GM19438 (cell line): ENCODE data around the gene PRKD1.
"Not testable (repeated sequence)": the region's sequence is repeated elsewhere in the genome, so short reads cannot be mapped to it uniquely, and the experiment has no call there.

Source experiments
- ATAC-seq: cut with Tn5 transposase; IDR thresholded peaks from one replicate; pipeline ENCODE4 v1.9.1; 2021; ENCODE audit warnings: low read depth; ENCODE audit not compliant: unreplicated experiment

The PRKD1 gene

DNA sequence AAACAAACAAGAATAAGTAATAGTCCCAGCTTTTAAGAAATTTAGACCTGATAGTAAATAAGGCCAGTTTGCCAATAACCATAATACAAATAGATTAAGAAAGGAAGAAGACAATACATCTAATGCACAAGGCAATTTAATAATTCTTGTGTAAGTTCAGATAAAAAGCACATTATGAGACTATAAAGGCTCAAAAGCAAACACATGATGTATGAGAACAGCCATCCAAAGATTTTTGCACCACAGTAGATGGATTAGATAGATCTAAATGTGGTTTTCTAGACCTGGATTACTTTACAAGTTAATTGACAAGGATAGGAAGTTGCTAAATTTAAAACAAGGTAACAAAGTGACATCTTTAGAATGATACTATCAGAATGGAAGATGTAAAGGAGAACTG, 125.4 kb downstream of the PRKD1 start:
- ATAC-seq: no peak

DNA sequence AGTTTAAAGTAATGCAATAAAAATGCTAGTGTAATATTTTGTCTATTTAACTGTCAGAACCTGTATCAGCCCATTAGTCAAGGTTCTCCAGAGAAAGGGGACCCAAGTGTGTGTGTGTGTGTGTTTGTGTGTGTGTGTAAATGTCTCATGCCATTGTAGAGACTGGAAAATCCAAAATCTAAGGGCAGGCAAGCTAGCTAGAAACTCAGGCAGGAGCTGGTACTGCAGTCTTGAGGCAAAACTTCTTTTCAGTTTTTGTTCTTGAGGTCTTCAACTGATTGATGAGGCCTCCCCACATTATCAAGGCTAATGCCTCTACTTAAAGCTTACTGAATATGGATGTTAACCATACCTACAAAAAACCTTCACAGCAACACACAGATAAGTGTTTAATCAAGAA, 126.7 kb downstream of the PRKD1 start:
- ATAC-seq: no peak

DNA sequence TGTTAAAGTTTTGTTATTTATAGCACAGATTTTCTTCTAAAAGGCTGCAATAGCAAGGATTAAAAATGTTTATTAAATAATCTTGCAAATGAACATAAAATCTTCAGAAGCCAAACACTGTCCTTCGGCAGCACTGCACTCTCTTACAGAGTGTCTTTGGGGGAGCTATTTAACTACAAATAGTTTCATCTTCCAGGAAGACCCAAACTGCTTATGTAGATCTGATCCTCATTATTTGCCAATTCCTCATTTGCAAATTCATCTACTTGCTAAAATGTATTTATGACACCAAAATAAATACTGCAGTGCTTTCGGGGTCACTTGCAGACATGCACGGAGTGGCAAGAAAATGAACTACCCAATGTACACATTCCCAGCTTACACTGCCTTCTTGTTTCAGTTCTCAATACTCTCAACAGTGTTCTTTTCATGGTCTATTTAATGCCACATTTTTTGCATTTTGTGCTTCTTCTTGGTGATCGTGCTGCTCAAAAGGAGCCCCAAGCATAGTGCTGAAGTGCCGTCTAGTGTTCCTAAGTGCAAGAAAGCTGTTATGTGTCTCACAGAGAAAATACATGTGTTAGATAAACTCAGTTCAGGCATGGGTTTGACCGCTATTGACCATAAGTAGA, 128.1 kb downstream of the PRKD1 start:
- ATAC-seq: no peak

DNA sequence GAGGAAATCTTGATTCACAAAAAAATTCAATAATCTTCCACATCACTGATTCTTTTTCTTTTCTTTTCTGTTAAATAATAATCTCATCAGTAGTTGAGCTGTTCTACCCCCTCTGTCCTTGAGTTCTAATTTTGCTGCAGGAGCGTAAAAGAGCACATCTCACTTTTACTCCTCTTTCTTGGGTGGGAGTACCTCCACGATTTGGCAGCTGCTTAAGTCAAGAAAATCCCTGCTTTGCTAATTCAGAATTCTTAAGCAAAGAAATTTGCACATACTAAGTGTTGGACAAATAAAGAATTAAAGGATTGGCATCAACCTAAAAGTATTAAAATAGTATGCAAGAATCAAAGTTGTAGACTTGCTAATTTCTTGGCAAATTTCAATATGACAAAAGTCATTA, 128.8 kb downstream of the PRKD1 start:
- ATAC-seq: no peak

DNA sequence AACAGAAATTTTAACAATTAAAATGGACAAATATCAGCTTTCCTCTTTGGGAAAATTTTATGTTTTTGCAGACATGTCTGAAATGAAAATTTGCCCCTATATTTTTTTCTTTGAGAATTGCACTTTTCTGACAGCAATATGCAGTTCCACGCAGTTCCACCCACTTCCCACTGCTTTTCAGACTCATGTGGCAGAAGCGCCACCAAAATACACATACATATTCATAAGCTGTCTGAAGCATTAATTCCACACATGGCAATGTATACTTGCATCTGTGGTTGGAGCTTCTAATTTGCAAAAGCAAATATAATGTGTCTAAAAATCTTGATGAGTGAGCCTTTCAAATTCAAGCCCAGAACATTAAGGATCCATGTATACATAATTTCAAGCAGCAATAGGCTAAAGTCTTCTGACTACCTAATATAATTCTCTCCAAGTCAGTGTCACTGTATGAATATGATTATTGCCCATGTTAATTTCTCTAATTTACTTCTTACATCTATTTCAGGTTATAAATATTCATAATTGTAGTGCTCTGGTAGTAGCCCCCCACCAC, 129.5 kb downstream of the PRKD1 start:
- no peak for ATAC-seq

DNA sequence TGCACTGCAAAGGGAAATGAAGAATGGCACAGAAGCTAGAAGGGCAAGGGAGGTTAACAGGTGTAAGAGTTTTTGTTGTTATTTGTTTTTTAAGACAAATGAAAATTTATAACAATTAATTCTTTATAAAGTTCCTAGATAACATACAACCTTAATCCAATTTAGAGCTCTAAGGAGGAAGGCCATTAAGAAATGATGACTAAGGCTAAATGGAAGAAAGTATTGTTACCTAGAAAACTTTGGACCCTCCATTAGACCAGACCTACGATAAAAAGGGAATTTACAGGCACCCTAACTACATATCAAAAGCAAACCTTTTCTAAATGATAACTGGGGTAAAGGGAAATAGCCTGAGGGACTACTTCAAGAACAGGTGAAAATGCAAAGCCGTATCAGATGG, 130.8 kb downstream of the PRKD1 start:
- no peak for ATAC-seq

DNA sequence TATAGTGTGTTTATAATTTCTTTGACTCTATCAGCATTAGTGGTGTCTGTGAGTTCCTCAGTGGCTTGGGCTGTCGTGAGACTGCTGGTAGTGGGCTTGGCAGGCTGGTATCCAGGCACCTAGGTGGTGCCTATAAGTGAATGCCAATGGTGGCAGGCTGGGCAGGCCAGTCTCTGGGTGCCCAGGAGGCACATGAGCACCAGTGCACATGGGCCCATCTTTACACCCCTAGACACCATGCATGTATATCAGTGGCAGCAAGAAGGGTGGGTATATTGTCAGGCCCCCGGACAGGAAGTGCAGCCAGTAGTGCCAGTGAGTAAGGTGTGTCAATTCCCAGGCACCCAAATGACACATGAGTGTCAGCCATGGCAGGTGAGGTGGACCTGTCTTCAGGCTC, 138.2 kb downstream of the PRKD1 start:
- no peak for ATAC-seq

DNA sequence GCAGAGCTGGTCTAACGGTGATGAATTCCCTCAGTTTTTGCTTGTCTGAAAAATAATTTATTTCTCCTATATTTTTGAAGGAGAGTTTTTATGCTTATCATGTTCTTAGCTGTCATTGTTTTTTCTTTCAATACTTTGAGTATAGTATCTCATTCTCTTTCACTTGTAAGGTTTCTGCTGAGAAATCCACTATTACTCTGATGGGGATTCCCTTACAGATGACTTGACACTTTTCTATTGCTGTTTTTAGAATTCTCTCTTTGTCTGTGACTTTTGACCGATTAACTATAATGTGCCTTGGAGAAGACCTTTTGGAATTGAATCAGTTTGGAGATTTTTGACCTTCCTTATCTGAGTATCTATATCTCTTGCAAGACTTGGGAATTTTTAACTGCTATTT, 139.6 kb downstream of the PRKD1 start:
- no peak for ATAC-seq

DNA sequence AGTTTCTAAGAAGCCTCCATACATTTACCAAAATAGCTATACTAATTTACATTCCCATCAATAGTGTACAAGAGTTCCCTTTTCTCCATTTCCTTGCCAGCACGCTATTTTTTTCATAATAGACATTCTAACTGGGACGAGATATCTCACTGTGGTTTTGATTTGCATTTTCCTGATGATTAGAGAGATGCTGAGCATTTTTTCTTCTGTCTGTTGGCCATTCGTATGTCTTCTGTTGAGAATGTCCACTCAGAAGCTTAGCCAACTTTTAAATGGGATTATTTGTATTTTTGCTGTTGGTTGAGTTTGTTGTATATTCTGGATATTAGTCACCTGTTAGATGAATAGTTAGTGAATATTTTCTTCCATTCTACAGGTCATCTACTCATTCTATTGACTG, 144.1 kb downstream of the PRKD1 start:
- no peak for ATAC-seq

DNA sequence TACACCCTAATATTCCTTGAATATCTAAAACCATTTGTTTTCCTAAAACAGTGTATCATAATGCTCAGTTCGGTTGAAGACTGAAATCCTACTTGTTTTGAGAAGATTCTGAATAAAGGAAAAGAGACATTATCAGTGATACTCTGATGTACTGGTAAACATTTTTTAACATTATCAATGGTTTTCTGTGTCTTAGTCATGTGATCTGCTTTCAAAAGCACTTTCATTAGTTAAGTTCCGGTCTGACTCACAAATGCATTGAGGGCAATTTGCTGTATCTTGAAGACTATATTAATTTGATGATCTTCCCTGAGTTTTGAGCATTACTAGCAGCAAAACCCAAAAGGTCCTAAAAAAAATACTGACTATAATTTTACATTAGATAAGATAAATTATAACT, 145.6 kb downstream of the PRKD1 start:
- ATAC-seq: no peak

DNA sequence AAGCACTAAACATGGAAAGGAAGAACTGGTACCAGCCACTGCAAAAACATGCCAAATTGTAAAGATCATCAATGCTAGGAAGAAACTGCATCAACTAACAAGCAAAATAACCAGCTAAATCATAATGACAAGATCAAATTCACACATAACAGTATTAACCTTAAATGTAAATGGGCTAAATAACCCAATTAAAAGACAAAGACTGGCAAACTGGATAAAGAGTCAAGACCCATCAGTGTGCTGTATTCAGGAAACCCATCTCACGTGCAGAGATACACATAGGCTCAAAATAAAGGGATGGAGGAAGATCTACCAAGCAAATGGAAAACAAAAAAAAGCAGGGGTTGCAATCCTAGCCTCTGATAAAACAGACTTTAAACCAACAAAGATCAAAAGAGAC, 150.5 kb downstream of the PRKD1 start:
- not testable (repeated sequence) for ATAC-seq

DNA sequence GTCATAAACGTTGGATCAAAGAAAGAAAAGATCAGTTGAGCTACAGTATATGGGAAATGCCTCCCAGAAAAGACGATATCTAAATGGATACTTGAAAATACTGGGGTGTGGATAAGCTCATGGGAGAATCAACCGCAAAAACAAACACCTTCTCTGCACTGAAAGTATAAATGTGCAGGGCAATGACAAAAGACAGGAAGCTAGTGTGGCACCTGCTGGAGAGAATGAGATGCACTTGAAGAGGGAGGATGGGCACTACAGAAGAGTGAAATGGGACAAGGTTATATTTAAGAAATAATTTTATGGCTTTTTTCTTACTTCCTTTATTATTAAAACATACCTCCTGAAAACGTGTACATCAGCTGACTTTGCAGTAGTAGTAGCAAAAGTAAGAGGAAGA, 153.7 kb downstream of the PRKD1 start:
- ATAC-seq: no peak

DNA sequence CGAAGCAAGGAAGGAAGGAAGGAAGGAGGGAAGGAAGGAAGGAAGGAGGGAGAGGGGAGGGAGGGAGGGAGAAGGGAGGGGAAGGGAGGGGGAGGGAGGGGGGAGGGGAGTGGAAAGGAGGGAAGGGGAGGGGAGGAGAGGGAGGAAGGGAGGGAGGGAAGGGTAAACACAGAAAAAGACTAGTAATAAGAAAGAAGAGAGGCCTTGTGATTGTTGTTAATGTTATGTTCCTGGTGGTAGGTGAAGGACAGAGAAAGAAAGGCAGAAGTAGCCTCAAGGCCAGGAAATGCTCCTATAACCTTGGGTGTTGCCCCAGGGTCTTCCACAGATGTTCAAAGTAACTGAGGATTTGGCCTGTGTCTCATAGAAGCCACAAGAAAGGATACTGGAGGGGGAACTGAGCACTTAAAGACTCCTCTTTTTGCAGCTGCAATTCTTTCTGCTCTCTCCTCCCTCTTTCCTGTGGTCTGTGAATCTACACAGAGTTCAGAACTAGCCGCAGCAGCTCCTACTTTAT, 164.2 kb downstream of the PRKD1 start:
- no peak for ATAC-seq

DNA sequence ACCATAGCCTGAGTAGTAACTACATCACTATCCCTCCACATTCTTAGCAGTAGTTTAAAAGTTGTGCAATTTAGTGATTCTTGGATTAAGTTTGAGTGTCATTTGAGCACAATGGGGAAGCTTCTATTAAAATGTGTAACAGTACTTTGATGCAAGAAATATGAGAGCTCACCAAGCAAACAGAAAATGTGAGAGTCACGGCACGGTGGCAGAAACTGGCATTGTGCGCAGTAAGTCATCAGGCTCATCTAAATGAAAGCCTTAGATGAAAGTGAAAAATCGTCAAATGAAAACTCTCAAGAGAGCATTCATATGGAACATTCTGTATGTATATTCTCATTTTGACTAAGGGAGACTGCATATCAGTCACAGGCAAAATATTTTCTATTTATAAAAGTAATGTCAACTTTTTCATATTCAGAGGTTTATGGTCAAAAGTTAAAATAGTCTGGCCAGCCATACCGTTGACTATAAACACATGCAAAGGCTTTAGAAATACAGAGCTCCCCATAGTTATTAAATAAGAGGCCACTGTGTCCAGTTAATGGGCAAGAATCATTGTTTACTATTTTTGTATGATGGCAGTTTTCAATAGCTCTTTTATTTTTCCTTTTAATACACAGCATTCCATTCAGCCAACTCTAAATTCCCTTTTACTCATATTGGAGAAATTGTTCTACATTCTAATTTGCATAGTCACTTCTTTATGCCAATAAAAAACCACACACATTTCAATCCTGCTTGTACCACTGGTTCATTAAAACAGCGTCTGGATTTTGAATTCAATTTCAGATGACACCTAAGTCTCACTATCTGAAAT, 167.9 kb downstream of the PRKD1 start:
- ATAC-seq: no peak

DNA sequence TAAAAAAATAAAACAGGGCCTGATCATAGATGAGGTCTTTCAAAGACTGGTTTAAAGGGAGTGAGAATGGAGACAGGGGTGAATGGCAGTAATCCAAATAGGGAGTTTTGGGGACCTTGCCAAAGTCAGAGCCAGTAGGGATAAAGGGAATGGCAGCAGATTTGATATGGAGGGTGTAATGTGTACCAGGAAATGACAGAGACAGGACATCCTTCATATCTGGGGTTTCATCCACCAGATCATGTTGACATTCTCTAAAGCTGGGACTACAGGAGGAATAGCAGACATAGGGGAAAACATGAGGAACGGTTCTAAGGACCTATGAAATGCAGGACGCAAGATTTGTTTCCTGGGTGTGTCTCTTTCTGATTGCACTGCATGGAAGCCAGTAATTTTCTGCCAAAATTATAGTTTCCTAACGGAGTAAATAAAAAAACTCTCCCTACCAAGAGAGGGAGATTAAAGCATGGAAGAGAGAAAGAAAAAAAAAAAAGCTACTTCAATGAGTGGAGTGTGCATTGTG, 169.9 kb downstream of the PRKD1 start:
- no peak for ATAC-seq

DNA sequence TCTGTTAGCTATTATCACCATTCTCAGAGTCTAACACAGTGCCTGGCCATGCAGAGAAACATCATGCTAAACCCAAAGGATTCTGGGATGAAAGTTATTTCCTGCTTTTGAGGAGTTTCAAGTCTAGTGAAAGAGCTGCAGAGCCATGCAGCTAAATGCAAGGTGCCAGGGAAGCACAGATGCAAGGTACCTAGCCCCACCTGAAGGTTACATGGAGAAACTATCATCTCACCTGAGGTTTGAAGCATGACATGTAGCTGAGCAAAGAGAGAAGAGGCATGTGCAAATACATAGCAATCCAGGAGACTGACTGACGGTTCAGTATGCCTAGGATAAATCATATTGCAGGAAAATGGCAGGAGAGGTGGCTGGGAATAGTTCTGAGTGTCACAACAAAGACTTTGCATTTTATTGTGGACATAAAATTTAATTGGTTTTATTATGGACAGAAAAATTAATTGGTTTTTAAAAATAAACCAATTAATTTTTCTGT, 170.4 kb downstream of the PRKD1 start:
- no peak for ATAC-seq

DNA sequence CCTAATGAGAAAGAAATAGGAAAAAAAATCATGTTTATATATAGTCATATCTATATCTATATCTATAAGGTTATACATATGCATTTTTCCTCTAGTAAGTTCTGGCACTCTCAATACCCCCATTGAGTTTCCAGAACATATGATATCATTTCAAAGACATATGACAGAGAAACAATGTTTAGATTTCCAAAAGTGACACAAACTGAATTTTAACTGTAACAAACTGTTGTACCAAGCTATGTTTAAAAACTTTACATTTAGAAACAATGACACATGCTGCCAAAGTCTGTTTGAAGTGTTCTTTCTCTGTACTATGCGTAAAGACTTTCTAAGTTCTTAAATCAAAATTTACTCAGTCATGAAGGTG, 171.6 kb downstream of the PRKD1 start:
- no peak for ATAC-seq

DNA sequence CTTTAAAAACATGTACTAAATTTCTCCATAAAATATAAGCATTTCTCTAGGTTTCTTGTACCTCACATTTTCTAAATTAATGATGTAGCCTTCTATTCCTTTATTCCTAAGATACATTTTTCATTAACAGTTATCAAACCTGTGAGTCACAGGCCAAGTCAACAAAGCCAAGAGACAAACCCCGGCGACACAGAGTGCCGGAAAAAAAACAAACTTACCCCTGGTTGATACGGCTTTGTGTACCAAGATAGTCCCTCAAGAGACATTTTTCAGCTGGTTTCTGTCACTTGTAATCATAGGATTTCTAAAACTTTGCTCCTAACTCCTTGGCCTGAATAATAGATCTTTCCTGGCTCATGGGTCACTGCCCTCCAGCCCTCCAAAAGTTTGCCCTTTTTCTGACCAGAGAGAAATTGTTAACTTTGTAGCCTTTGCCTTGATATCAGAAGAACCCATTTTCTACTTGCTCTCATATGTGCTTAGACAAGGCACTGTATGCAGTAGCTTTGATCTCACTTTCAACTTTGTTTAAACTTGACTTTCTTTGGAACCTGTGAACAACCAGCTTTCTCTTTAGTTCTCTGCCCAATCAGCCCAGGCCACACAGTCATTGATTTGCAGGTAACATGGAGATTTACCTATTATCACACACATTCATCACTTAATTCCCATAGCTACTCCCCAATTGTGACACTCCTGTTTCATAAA, 172.2 kb downstream of the PRKD1 start:
- ATAC-seq: no peak

DNA sequence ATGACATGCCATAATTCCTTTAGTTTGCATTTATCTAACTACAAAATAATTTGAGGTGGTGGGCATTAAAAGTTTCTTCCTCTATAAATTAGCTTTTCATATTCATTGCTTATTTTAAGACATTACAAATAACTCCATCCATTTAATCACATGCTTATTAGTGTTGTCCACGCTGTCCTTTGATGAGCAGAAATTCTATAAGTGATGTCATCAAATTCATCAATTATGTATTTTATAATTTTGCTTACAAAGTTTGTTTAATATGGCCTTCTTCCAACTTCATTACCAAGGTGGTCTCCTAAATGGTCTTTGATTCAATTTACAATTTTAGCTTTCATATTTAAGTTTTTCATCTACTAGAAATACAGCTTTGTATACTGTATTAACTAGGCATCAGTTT, 173.5 kb downstream of the PRKD1 start:
- no peak for ATAC-seq

DNA sequence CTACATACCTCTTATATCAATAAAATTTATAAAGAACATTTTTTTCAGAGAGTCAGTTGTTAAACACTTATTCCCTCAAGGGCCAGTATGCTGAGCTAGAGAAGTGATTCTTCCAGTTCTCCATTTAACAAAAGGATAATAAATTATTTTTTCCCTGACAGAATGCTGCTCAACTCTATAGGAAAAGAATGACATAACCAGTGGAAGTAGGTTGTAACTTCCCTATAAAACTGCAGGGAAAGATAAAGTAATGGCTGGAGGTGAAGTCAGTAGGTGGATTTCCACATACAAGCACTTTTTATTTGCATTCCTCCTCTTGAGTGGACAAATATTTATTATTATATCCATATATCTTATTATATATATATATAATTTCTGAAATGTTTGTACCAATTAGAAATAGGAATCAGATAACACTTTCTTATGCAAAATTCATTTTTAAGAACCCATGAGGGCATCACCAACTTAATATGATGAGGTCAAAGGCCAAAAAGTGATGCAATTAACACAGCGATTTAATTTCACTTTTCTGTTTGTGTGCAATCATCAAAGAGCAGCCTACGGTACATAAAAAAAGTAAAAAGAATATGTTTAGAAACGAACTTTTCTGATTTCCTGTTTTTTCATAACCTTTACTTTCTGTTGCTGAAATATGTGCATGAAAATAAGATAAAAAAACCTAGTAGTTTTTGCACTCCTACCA, 175.3 kb downstream of the PRKD1 start:
- no peak for ATAC-seq
